ENCODE data around the gene NCAPG2. TPM values are rescaled to one million over a fixed set of nuclear protein-coding genes. Genes with fewer than 3 reads are reported as not detected.

The NCAPG2 gene
- total and polyA plus RNA-seq, 10 of the 15 experiments (the other 5 are each of a cell fraction or from before 2014, with no cell fraction given), result 11.2 to 78.2 (median 49.2) TPM

GRCh38 chr7:158687406-158687805 is 17.2 kb downstream of the NCAPG2 start:
- no peak for FAIRE-seq
- ChIA-PET RAD21 (ENCODE audit: unreplicated experiment) (no interaction called here), CTCF (no interaction called here), SMC1A (ENCODE audit: uncharacterized antibody, unreplicated experiment) (no interaction called here), POLR2A (no interaction called here)
- Histone ChIP-seq H3K4me1 (ENCODE audit: control insufficient read depth, insufficient read depth, low read length) (no peaks in the 10 kb centered on the region), H3K27me3 (replicated peaks in 1 of 2; ENCODE audit: control insufficient read depth in 2 of 2, insufficient read depth in 2 of 2, low read length in 1 of 2) (no peaks in the 10 kb centered on the region), H3K79me2 (ENCODE audit: control insufficient read depth, insufficient read depth, low read length) (no peaks in the 10 kb centered on the region), H3K4me2 (ENCODE audit: control insufficient read depth, insufficient read depth) (no peak overlapping the region), H3K27ac (ENCODE audit: control insufficient read depth, insufficient read depth) (no peak overlapping the region), H3K9me3 (replicated peaks; ENCODE audit: control insufficient read depth, insufficient read depth, low read length) (no peaks in the 10 kb centered on the region), H3K4me3 (no peak overlapping the region), H2AFZ (ENCODE audit: control insufficient read depth, low read depth, low read length) (no peak overlapping the region), H4K20me1 (ENCODE audit: control insufficient read depth, insufficient read depth) (no peaks in the 10 kb centered on the region), H3K9ac (ENCODE audit: control insufficient read depth, insufficient read depth, low read length) (no peak overlapping the region), H3K36me3 (ENCODE audit: control insufficient read depth in 2 of 2, insufficient read depth in 2 of 2, low read length in 1 of 2) (peaks cover 16 to 21% of the 10 kb centered on the region in 2 experiments)
- no peak for TF ChIP-seq PAX8 (IDR thresholded peaks at IDR 0.05)
- no peak for TF ChIP-seq NFYA (IDR thresholded peaks at IDR 0.05; ENCODE audit: borderline replicate concordance, low read depth, low read length)
- no peak for TF ChIP-seq E2F8 (IDR thresholded peaks at IDR 0.05; ENCODE audit: low read depth, partially characterized antibody)
- TF ChIP-seq TAF1 (IDR thresholded peaks at IDR 0.05; ENCODE audit: borderline replicate concordance, low read depth, low read length), result no peak
- TF ChIP-seq BRCA1 (IDR thresholded peaks at IDR 0.05; ENCODE audit: low read depth, low read length), result no peak
- no peak for TF ChIP-seq SRF (IDR thresholded peaks at IDR 0.05; ENCODE audit: low read depth in 2 of 2, low read length in 2 of 2)
- no peak for TF ChIP-seq KLF5 (IDR thresholded peaks at IDR 0.05; ENCODE audit: partially characterized antibody)
- no peak for TF ChIP-seq BHLHE40 (IDR thresholded peaks at IDR 0.05; ENCODE audit: borderline replicate concordance in 1 of 2, low read depth in 2 of 2, low read length in 1 of 2)
- no peak for TF ChIP-seq BCL3 (IDR thresholded peaks at IDR 0.05; ENCODE audit: borderline replicate concordance, insufficient read depth, low read depth, low read length, poor library complexity, severe bottlenecking)
- no peak for TF ChIP-seq POLR2AphosphoS5 (IDR thresholded peaks at IDR 0.05; ENCODE audit: low read length)
- no peak for TF ChIP-seq RCOR1 (conservative IDR thresholded peaks at IDR 0.05; ENCODE audit: low read depth, low read length)
- TF ChIP-seq HDGF (IDR thresholded peaks at IDR 0.05), result no peak
- no peak for TF ChIP-seq ELK1 (IDR thresholded peaks at IDR 0.05; ENCODE audit: low read depth, low read length)
- no peak for TF ChIP-seq HSF1 (IDR thresholded peaks at IDR 0.05; ENCODE audit: low read depth, low read length)
- no peak for TF ChIP-seq MTA3 (IDR thresholded peaks at IDR 0.05; ENCODE audit: borderline replicate concordance, low read length)
- TF ChIP-seq RUNX3 (IDR thresholded peaks at IDR 0.05; ENCODE audit: low read length), result no peak
- TF ChIP-seq MEF2A (IDR thresholded peaks at IDR 0.05; ENCODE audit: insufficient read depth, low read depth, low read length), result no peak
- no peak for TF ChIP-seq BCL11A (IDR thresholded peaks at IDR 0.05; ENCODE audit: low read depth, low read length)
- TF ChIP-seq MYB (IDR thresholded peaks at IDR 0.05; ENCODE audit: borderline replicate concordance, low read depth, low read length), result no peak
- DNase-seq (ENCODE audit: low read depth, low spot score), result no peak
- WGBS (ENCODE audit: insufficient coverage, insufficient replicate concordance, low lambda C conversion rate, missing lambda C conversion rate), result 97% methylated on average over 7 of the region's 7 CpGs
- intact Hi-C loops (cut with micrococcal nuclease; ENCODE audit: unreplicated experiment), result no loop called here
- ATAC-seq, result no peak
- in situ Hi-C loops (cut with MboI), result no loop called here
- BruUV-seq (replicated peaks), result no TSS peak
